NCI-H2081 (cell line): Measurements from ENCODE around the gene GBE1.
"Not testable (repeated sequence)": the region's sequence is repeated elsewhere in the genome, so short reads cannot be mapped to it uniquely, and the experiment has no call there.

Source experiments
- DNase-seq, 2 experiments: peaks; one replicate each; lab custom pipeline; 2025; lab: John Stamatoyannopoulos, UW

Gene GBE1

DNA sequence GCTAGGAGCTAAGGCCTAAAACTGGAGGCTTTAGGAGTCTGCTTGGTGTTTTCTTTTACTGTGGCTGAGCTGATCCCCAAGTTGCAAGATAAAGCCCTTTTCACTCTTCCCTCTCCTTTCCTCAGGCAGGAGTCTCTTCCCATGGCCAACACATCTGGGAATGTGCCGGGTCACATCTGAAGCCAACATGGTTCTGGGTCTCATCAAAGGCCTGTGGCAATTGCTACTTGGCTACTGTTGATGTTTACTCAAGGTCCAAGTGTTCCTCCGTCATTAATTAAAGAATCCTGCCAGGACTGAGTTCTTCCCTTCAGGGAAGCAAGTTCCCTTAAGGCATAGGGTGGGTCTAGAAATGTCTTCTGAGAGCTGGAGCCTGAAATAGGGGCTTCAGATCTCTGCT is 230.2 kb downstream of the GBE1 start:
- no peak for DNase-seq

DNA sequence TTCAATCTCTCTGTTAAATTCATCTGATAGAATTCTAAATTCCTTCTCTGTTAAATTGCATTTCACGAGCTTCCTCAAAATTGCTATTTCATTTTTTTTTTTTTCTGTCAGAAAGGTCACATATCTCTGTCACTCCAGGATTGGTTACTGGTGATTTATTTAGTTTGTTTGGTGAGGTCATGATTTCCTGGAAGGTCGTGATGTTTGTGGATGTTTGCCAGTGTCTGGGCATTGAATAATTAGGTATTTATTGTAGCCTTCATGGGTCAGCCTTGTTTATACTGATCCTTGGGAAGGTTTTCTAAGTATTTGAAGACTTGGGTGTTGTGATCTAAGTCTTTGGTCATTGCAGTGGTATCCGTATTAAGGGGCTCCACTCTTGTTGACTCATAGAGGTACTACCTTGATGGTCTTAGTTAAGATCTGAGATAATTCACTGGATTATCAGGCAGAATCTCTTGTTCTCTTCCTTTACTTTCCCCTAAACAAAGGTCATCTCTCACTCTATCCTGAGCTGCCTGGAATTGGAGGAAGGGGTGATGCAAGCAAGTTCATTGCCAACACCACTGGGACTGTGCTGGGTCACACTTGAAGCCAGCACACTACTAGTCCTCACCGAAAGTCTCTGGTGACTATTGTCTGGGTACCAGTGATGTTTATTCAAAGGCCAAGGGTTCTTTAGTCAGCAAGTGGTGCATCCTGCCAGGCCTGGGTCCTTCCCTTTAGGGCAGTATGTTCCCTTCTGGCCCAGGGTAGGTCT is 231.1 kb downstream of the GBE1 start:
- DNase-seq, result no peak

DNA sequence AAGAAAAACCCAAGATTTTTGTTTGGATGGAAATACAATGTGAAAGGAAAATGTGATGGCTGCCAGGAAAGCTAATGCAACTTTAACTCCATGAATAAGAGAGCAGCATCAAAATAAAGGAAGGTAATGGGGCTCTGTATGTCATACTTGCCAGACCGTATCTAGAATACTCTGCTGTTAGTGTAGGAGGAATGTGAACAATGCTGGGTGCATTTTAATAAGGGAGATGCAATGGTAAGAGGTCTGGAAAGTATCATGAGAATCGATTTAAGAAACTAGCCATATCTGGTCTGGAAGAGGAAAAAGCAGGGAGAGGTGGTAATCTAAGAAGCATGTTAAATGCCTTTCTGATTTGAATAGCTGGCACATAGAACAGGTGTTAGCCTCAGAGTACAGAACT is 239.6 kb downstream of the GBE1 start:
- no peak for DNase-seq

DNA sequence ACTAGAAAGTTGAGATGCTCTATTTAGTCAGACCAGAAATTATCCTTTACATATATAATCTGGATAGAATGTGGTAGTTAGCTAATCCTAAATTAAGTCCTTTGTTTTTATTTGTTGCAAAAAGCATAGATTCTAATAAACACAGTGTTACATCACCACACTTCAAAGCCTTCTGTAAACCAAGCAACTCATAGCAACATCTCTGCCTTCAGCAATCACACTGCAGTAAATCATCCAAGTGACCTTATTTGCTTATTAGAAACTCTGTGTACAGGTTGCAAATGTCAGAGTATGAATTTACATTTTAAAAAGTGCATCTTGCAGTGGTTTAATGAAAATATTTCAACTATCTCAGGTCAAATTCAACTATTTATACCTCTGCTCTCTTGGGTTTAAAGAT is 242.5 kb downstream of the GBE1 start:
- no peak for DNase-seq

DNA sequence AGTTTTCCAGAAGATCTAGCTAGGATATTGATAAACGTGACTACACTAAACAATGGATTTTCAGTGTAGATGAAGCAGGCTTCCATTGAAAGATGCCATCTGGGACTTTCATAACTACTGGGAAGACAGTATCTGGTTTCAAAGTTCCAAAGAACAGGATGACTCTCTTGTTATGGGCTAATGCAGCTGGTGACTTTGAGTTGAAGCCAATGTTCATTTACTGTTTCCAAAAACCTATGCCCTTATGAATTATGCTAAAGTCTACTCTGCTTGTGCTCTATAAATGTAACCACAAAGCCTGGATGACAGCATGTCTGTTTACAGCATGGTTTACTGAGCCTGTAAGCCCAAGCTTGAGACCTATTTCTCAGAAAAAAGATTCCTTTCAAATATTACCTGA is 245.4 kb downstream of the GBE1 start:
- no peak for DNase-seq

DNA sequence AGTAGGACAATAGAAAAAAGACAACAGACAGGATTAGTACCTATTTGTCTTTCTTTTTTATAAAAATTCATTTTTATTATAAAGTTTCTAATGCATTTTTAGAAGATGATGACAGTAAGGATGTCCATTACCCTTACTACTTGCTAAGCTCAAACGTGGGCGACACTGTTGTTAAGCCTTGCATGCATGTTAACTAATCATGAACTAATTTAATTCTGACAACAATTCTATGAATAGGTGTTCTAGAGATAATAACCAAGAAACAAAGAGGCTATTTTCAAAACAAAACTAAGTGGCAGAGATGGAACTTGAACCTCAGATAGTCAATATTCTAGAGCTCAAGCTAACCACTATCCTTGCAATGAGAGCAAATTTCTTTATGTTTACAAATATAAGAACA is 247.9 kb downstream of the GBE1 start:
- no peak for DNase-seq

DNA sequence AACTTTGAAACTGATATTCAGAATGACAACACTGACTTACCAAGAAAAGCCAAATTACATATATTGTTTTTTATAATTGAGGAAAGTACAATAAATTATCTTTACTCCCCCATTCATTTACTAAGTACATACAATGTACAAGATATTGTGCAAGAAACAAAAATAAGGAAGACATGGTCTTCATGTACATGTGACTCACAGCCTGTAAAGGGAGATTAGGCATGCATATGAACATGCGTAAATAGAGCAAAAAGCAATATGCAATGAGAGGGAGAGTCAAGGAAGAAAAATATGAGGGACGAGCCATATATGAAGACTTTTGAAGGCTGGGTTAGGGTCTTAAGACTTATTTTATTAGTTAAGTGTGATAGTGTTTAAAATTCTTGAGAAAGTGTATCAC is 258.4 kb downstream of the GBE1 start:
- DNase-seq, result no peak

DNA sequence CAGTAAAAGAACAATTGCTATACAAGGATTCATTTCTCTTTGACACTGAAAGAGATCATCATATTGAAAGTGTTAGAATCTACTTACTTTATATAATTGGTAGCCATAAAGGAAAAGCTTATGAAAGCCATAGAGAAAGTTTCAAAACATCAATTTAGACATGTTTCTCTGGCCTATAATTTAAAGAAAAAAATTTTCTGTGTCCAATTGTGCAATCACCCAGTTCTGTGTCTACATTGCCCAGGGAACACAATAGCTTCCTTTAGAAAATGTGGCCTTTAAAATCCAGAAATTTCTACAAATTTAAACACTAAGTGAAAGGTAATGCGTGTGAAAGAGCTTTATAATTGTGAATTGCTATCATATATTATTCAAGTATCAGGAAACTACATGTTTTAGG is 259.2 kb downstream of the GBE1 start:
- DNase-seq, result no peak

DNA sequence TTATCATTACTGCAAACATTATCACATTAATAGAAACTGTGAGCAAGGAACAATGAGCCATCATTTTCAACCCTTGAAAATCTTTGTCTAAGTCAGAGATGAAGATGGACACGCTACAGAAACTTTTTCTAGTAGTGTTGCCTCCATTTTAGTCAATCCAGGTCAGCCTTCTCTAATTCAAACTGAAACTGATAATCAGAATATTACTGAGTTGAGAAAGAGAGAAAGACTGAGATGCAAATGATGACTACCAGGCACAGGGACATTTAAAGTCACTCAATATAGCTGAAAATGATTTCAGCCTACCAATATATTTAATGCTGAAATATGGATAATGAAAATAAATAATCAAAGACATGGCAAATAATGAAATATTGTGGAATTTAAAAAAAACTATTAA is 261.4 kb downstream of the GBE1 start:
- DNase-seq, result no peak

DNA sequence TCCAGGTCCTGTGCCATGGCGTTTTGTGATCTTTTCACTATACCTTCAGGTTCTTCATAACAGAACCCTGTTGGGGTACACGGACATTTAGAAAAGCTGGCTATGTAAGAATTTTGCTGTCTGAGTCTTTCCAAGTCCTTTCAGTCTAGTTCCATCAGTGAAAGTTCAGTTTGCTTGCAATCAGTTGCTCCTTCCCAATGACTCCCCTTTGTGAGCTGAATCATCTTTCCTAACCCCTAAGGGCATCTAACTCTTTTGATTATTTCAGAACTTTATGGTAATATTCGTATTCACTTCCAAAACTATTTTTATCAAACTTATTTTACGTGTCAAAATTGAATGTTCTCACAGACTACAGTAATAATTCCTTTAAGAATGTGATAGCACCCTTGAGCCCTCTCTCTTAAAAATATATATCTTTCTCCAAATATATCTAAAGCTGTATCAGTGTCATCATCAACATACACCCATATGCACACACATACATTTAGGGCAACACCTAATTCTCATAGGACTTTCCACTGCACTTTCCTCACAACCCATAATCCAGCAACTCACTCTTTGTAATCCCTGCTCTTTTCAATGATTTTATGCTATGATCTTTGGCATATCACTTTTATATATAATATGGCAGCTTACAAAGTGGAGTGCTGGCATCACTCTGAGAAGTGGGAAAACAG is 263.7 kb downstream of the GBE1 start:
- no peak for DNase-seq

GRCh38 chr3:81496407-81497104 is 264.9 kb downstream of the GBE1 start:
- no peak for DNase-seq

- DNase-seq, result not testable (repeated sequence)
Observed at GRCh38 chr3:81492471-81492870, 269.0 kb downstream of the GBE1 start.

GRCh38 chr3:81492040-81492439 is 269.4 kb downstream of the GBE1 start:
- DNase-seq, result no peak

DNA sequence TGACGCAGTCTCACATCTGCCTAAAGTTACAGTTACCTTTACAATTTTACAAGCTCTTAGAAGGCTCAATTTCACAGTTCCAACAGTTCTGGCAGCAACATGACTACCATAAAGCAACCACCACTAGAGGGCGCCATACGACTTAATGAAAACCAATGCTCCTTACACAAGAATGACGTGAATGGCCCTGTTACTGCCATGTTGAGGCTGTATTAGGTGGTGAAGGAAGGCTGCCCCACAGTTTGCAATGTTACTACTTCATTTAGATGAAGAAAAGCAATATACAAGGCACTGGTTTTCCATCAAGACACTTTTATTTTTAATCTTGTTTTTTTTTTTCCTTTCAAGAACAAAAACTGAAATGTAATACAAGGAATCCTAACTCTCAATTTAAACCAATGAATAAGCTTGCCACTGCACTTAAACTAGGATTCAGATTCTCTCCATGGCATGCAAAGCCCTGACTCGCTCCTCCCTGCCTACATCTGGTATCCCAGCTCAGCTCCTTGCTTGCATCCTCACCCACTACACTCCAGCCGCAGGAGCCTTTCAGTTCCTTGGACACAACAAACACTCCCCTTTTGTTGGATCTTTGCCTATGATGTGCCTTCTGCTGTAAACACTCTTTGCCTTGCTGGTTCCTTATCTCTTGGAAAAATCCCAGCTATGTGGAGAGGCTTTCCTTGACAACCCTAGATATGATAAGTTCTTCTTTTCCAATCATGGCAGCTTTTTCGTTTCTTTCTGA is 270.7 kb downstream of the GBE1 start:
- peak; percentile 74 to 77 for DNase-seq

GRCh38 chr3:81485444-81485865 is 276.0 kb downstream of the GBE1 start:
- DNase-seq, result no peak

DNA sequence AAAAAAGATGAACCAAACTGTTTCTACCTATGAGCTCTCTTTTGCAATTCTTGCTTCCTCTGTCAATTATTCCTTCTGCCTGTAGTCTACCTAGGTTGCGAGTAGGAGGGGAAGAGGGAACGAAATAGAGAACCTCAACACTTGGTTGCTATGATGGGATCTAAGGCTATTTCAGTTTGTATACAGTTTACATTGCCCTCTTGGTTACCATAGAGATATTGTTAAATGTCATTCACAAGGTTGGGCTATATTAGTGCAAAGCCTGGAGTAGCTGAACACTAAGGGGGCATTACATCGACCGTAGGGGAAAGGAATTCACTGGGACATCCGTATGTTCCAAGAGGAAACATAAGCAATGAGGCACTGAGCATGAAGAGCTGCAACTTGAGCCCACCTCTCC is 276.9 kb downstream of the GBE1 start:
- DNase-seq, result no peak

DNA sequence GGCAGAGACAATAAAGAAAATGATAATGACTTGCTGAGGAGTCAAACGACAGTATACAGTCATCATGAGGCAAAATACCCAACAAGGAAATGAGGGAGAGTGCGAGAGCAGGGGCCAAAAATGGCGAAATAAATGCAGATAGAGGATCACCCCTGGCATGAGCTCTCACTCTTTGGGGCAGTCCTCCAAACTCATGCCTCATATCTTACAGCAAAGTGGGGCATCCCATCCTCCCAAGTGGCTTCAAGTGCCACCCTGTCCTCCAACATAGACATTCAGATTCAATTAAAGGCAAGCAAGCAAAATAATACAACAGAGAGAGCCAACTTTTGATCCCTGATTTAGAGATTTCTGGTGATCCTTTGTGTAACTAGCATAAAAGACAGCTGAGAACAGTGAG is 278.4 kb downstream of the GBE1 start:
- no peak for DNase-seq

DNA sequence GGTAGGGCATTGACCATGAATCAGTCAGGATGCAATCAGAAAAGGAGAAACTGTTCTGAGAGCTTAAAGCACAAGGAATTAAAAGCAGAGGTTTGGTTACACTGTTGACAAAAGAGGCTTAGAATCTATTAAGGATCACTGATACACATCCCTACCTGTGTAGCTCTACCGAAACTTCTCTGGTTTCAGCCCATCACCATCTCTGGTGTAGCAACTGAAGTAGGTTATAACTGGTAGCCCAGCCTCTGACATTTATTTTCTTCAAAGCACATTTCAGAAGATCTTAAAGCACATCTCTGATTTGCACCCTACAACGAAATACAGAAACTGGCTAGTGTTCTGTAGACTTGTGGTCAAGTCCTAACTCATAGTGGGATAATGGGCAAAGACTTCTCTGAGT is 283.7 kb downstream of the GBE1 start:
- DNase-seq, result no peak

GRCh38 chr3:81476692-81477091 is 284.8 kb downstream of the GBE1 start:
- DNase-seq, result no peak

DNA sequence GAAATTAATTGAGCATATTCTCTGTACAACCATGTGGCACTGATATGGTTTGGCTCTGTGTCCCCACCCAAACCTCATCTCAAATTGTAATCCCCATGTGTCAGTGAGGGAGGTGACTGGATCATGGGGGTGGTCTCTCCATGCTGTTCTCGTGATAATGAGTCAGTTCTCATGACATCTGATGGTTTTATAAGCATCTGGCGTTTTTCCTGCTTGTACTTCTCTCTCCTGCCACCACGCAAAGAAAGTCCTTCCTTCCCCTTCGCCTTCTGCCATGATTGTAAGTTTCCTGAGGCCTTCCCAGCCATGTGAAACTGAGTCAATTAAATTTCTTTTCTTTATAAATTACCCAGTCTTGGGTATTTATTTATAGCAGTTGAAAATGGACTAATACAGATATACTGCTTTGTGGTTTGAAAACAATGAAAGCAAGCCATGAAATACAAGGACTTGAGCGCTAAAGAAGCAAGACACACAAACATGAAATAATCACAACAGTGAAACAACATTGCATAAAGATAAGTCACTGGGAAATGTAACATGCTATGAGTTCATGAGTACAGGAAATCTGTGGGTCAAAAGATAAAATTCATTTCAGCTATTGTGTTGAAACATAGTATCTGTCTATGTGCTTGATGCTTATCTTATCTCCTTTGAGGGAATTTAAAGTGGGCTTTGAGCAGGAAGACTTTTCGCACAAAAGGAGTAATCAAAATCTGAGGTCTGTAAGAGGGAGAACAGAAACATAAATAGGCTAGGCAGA is 288.7 kb downstream of the GBE1 start:
- DNase-seq, result no peak

DNA sequence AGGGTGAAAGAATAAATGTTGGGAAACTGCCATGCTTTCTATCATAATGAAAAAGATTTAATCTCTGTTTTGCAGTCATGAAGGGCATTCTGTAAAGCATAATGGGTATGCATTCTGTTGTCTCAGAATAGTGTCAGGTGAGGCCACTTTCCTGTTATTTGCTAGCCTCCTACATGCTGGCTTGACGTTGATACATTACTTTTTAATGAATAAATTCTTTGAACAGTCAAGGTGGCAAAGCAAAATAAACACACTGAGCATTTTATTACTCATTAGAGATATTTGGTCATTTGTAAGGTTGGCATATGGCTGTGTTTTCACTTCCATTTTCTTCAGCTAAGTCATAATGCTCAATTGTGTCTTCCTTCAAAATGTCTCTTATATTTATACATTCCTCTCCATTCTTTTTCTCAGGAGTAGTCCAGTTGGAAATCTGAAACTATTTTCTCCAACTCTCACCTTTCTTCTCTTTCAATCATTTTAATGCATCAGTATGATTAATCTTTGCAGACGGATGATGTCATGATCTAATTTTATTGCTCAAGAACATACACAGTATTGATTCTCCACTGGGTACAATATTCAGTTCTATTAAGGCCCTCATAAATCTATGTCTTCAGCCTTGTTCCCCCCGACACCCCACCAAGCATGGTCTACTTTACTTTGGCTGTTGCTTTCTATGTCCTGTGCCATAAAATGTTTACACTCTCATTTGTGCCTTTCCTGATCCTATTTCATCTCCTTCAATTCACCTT is 290.7 kb downstream of the GBE1 start:
- peak in 1 of 2 experiments; percentile 25 for DNase-seq
